NCI-H1092 treated with DMSO at 0.1 percent for 48 hours (cell line): ENCODE results near the gene WFIKKN2.

ENCODE experiments used
- DNase-seq: peaks from one replicate; lab custom pipeline; 2025; lab: John Stamatoyannopoulos, UW

Gene WFIKKN2

GRCh38 chr17:50808413-50808812, 27.0 kb upstream of the WFIKKN2 start:
- DNase-seq = no peak

- DNase-seq = no peak
Observed at GRCh38 chr17:50808888-50809287, 26.5 kb upstream of the WFIKKN2 start.

DNA sequence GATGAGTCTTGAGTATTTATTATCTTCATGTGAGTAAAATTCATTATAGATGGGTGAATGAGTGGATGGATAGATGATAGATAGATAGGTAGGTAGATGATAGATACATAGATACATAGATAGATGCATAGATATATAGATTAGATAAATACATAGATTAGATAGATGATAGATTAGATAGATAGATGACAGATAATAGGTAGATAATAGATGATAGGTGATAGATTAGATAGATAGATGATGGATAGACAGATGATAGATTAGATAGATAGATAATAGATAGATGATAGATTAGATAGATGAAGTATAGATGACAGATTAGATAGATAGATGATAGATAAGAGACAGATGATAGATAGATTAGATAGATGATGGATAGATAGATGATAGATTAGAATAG, 21.8 kb upstream of the WFIKKN2 start:
- DNase-seq = no peak

- DNase-seq = no peak
Observed at GRCh38 chr17:50815400-50815799, 20.0 kb upstream of the WFIKKN2 start.

DNA sequence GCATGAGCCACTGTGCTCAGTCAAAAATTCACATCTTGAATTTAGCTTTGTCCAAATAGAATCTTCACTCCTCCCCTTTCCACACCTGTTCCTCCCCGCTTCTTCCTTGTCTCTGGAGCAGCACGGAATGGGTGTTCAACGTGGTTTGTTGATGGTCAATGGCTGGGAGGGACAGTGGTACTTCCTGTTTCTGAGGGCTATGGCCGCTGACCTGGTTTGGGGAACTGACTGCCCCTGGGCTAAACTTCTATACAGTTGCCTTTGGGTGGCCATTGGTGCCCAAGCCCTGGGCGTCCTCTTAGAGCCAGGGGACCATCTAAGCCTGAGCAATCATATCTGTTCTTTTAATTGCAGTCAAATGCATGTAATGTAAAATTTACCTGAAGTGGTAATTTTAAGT, 19.1 kb upstream of the WFIKKN2 start:
- no peak for DNase-seq

- no peak for DNase-seq
Observed at GRCh38 chr17:50816771-50817751, 18.3 kb upstream of the WFIKKN2 start.

GRCh38 chr17:50817838-50818237, 17.5 kb upstream of the WFIKKN2 start:
- DNase-seq = no peak

DNA sequence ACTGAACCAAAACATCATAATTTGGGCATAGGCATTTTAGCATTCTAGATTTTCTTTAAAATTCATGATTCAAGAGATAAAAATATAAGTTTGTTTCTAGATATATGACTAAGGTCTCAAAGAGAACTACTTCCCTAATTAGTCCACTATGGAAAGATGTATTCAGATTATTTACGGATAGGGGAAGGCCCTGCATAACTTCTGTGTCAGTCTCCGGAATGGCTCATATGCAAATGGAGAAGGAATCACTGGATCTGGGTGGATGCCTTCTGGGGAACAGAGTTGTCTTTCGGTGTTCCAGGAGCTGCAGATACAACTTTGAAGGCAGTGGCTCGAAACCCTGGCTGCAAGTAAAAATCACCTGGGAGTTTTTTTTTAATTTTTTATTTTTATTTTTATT, 17.1 kb upstream of the WFIKKN2 start:
- no peak for DNase-seq

GRCh38 chr17:50818921-50819657, 16.3 kb upstream of the WFIKKN2 start:
- DNase-seq = no peak

DNA sequence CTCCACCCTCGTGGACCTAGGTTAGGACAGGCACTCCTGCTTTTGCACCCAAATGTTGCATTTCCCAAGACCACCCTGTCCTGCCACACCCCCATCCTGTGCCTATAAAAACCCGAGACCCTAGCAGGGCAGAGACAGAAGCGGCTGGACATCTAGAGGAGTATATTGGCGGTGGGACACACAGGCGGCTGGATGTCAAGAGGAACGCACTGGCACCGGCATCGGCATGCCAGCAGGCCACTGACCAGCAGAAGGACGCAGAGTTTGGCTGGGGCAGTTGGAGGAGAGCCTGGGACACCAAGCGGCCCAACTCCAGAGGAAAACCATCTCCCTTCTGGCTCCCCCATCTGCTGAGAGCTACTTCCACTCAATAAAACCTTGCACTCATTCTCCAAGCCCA, 14.7 kb upstream of the WFIKKN2 start:
- no peak for DNase-seq

DNA sequence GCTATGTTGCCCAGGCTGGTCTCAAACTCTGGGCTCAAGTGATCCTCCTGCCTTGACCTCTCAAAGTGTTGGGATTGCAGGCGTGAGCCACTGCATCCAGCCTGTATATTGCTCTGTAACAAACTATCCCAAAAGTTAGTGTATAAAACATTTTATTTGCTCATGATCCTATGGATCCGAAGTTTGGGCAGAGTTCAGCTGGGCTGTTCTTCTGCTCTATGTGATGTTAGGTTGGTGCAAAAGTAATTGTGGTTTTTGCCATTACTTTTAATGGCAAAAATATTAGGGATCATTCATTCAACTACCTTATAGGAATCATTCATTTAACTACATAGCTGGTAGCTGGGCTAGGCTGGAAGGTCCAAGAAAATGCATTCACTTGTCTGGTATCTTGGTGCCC, 12.8 kb upstream of the WFIKKN2 start:
- DNase-seq = no peak

GRCh38 chr17:50824429-50824828, 11.0 kb upstream of the WFIKKN2 start:
- DNase-seq = no peak

DNA sequence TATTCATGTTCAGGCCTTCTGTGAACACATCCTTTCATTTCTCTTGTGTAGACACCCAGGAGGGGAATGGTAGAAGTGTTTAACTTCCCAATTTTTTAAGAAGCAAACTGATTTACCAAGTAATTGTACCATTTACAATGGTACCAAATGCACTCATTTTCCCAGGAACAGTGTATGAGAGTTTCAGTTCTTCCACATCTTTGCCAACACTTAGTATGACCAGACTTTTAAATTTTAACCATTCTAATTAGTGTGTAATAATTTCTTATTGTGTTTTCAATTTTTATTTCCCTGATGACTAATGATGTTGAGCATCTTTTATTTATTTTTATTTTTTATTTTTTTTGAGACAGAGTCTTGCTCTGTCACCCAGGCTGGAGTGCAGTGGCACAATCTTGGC, 10.2 kb upstream of the WFIKKN2 start:
- DNase-seq = no peak

DNA sequence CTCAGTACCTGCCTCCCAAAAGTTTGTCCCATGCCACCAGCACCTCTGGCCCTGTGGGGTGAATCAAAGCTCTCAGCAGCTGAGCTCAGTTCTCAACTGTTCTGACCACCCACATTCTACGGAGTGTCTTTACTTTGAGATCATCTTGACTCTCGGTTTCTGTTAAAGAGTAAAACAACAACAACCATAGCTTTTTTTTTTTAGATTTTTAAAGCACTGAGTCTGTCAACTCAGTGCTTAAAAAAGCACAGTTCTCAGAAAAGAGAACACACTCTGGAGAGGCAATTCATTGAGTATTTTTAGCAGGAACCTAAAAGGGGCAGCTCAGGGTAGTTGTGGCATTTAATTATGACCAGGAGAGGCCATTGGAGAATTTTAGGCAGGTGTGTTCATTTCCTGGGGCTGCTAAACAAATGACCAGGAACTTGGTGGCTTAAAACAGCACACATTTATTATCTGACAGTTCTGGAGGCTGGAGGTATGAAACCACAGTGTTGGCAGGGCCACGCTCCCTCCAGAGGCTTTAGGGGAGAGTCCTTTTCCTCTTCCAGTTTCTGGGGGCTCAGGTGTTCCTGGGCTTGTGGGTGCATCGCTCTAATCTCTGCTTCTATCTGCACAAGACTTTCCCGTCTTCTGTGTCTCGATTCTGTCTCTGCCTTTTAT, 6.7 kb upstream of the WFIKKN2 start:
- no peak for DNase-seq

GRCh38 chr17:50829332-50829731, 6.1 kb upstream of the WFIKKN2 start:
- DNase-seq = no peak

DNA sequence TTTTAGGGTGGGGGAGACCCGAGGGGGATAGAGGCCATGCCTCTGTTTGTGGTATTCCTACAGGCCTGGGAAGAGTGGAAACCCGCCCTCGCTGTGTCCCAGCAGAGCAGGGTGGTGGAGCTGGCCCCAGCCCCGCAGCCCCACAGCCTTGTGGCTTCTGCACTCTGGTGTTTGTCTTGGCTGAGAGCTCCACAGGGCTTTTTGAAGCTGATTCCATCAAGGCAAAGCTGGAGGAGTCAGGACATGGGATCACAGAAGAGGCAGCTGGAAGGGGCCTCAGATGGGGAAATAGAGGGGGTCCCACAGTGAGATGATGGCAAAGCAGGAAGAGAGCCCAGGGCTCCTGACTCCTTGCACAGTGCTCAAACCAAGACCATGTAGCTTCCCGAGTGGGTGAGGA, 5.0 kb upstream of the WFIKKN2 start:
- DNase-seq = no peak

DNA sequence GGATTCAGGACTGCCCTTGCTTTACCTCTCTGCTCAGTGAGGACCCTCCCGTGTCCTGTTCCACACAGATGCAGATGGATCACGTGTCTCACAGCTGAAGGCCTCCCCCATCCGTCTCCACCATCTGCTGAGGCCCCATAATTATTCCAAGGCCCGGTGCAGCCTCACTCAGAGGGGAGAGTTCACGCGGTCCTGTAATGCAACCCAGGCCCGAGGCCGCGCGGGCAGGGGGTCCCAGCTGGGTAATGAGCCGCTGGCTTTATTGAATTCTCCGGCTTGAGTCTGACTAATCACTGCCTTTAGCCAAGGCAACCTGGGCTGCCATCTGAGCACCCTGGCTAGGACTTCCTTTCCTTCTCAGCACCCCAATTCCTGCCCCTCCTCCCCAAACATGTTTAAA, 4.4 kb upstream of the WFIKKN2 start:
- DNase-seq = no peak

DNA sequence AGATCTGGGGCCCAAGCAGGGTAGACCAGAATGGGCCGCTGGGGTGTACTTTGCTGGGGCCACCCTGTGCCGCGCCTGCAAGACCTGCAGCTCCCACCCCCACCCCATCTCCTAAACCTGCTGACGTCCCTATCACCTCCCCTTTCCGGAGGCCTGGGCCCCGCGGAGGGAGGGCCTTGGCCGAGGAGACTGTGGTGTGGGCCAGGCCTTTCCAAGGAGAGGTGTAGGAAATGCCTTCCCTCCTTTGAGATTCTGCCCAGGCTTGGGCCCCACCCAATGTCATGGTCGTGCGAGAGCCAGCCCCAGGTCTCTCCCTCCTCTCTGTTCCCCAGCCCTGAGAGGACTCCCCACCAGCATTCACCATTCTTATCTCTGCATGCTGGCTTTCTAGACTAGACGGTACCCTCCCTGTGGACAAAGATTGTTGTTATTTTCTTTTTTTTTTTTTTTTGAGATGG, 3.9 kb upstream of the WFIKKN2 start:
- DNase-seq = no peak

- no peak for DNase-seq
Observed at GRCh38 chr17:50832267-50832863, 3.0 kb upstream of the WFIKKN2 start.

GRCh38 chr17:50832864-50833381, 2.5 kb upstream of the WFIKKN2 start:
- no peak for DNase-seq

GRCh38 chr17:50833510-50834428, 1.6 kb upstream of the WFIKKN2 start:
- no peak for DNase-seq
